GM21367 (cell line): ENCODE data around the gene SARS2.
A peak's percentile ranks its signal among the peaks of the same experiment; 100 is the strongest.

ENCODE experiments used
- ATAC-seq: cut with Tn5 transposase; IDR thresholded peaks from one replicate; pipeline ENCODE4 v1.9.1; 2021; ENCODE audit not compliant: unreplicated experiment

The SARS2 gene

DNA sequence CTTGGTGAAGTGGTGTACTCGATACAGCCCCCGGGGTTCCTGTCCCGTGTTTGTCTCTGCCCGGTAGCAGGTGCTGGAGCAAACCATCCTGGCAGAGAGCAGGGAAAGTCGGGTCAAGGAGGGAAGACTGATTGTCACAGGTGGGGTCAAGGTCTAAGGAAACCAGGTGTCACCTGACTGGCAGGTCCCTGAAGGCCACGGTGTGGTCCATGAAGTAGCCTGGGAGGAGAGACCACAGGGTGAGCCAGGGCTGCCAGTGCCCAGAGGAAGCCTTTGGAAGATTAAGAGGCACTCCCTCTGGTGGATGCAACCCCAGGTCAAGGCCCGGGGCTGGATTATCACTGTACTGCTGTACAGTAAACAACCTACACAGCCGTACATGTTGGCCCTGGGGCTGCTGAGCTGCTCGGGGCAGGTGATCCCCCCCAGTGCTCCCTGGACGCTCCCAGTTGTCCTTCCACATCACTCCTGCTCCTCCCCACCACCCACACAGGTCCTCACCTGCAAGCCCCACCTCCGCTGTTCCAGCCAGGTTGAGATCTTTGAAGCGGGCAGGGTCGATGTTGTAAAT is 12.6 kb downstream of the SARS2 start:
- no peak for ATAC-seq

GRCh38 chr19:38917516-38917915 is 13.0 kb downstream of the SARS2 start:
- no peak for ATAC-seq

DNA sequence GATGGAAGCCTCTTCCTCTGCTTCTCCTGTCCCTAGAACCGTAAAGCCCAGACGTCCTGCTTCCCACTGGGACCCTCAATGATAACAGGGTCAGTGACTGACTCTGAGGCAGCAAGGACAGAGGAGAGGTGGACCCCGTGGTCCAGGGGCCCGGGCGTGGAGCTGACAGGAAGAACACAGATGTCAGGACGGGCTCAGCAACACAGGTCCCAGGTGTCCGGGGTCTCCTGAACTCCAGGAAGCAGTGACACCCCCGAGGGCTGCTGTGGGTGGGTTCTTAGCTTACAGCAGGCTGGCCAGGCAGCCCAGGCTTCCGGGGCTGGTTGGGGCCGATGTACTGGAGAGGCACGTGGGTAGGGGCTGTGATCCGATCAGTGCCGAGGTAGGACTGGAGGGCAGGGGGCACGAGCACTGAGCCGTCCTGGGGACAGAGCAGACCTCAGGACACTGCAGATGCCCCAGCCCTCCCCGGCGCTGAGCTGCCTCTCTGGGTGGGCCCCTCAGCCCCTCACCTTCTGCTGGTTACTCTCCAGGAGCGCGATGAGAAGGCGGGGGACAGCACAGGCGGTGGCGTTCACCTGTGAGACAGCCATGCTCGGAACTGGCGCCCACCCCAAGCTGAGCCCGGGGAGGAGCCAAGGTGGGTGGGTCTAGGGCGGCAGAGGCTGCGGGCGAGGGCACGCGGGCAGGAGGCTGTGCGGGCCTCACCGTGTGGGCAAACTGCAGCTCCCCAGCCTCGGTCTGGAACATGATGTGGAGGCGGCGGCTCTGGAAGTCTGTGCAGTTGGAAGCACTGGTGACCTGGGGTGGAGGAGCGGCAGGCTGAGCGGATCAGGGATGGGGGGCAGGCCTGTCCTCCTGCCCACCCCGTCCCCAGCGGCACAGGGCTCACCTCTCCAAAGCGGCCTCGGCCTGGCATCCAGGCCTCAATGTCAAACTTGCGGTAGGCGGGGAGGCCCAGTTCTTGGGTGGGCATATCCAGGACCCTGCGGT is 14.9 kb downstream of the SARS2 start:
- no peak for ATAC-seq

DNA sequence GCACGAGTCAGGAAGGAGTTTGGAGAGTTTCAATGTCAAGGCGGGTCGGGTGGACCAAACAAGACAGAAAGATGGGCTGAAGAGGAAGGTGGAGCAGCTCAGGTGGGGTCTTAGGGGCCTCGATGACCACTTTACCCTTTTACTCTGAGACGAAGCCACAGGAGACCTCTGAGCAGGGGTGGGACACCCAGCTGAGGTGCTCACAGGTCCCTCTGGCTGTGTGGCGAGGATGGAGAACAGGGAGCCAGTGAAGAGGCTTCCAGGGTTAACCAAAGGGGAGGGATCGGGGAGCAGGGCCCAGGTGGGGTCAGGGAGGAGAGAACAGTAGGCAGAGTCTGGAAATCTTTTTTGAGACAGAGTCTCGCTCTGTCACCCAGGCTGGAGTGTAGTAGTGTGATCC is 16.6 kb downstream of the SARS2 start:
- no peak for ATAC-seq

GRCh38 chr19:38912600-38913514 is 17.7 kb downstream of the SARS2 start:
- ATAC-seq, result no peak

DNA sequence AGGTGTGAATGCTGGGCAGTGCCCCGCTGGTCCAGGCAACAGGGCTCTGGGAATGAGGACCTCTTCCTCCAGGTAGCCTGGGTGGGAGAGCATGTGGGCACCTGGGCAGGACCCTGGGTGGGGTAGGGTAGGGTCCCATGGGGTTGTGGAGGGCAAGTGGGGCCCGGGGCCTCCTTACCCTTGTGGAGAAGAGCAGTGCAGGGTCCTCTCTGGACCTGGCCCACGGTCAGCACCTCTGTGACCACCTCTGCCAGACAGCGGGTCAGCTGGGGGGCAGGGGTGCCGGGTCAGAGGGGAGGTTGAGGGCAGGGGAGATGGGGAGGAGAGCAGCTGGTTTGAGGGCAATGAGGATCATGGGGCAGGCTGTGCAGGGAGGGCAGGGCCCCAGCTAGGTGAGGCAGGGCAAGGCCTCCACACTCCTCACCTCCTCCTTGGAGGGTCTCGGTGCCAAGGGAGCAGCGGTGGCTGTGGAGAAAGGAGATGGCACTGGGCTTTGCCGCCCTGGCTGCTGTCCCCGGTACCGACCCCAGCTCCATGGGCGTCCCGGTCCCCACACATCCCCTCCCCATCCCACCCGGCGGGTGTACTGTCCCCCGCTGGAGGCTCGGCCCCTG is 19.1 kb downstream of the SARS2 start:
- ATAC-seq, result no peak

DNA sequence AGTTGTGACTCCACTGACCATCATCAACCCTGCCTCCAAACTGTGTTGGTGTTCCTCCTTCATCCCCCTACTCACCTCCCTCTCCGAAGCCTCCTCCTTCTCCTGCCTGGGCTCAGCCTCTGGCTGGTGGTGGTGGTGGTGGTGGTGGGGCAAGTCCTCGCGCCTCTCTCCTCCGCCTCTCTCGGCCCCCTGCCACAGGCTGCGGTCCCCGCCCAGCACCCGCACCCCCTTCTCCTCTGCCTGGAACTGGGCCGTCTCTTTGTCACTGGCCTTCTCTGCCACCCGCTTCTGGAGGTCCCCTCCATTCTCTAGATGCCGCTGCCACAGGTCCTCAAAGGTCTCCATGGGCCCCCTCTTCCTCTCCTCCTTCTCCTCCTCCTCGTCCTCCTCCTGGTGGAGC is 20.1 kb downstream of the SARS2 start:
- no peak for ATAC-seq

- ATAC-seq, result no peak
These were observed 21.7 kb downstream of the SARS2 start for GRCh38 chr19:38908911-38909310.

GRCh38 chr19:38907670-38908069 is 22.9 kb downstream of the SARS2 start:
- ATAC-seq, result no peak

DNA sequence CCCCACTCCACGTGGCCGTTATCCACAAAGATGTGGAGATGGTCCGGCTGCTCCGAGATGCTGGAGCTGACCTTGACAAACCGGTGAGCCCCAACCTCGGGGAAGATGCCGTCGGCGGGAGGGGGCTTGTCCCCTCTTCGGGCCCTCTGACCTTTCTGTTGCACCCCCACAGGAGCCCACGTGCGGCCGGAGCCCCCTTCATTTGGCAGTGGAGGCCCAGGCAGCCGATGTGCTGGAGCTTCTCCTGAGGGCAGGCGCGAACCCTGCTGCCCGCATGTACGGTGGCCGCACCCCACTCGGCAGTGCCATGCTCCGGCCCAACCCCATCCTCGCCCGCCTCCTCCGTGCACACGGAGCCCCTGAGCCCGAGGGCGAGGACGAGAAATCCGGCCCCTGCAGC is 23.3 kb downstream of the SARS2 start:
- no peak for ATAC-seq

DNA sequence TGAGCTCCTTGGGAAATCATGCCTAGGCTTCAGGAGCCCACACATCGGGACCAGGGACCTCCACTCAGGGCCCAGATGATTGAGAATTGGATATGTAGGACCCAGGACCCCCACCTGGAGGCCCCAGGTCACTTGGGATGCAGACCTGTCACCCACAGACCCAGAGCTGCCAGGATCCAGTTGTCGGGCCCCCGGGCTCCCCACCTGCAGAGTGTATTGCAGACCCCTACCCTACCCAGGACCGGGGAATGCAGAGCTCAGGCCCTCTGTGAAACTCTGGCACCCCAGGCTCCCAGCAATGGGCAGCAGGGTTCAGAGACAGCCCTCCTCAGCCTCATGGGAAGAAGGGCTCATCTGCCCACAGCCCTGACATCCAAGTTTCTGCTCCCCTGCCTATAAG is 24.9 kb downstream of the SARS2 start:
- no peak for ATAC-seq

- ATAC-seq, result no peak
These were observed 25.7 kb downstream of the SARS2 start for GRCh38 chr19:38904581-38905539.

DNA sequence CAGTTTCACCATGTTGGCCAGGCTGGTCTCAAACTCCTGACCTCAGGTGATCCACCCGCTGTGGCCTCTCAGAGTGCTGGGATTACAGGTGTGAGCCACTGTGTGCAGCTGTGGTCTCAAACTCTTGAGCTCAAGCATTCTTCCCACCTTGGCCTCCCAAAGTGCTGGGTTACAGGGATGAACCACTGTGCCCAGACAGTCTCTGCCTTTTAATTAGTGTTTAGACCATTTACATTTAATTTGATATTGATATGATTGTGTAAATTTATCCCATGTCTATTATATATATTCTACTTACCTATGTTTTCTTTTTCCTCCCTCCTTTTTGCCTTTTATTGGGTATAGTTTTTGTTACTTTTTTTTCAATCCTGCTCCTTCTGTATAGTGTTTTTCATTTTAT is 28.9 kb downstream of the SARS2 start:
- no peak for ATAC-seq

DNA sequence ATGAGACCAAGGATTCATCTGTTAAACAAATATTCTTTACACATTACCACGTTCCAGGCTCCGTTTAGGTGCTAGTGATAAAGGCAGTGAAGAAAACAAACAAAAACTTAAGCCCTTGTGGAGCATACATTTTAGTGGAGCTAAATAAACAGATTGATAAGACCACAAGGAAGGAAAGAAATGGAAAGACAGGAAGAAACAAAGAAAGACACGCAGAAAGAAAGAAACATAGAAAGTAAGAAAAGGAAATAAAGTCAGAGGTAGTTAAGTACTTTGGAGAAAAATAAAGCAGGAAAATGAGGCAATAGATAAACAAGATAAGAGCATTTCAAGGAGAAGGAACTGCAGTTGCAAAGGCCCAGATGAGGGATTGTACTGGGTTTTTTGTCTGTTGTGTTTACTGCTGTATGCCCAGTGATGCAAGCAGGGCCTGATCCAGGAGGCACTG is 29.8 kb downstream of the SARS2 start:
- ATAC-seq, result no peak

DNA sequence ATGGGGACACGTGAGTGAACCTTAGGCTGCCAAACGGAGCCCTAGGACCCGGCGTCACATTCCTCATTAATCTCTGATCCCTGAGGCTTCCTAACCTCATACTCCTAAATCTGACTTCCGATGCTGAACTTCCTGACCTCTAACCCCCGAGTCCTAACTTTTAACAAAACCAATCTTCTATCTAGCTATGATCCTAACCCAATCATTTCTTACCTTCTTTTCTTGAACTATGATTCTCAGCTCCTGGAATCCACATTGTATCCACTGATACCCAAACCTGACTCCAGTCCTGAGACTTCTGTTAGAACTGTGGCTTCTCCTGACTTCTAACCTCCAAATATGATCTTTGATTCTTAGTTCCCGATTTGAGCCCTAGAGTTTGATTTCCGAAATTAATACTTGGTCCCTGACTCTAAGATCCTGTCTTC is 30.3 kb downstream of the SARS2 start:
- no peak for ATAC-seq

- peak; percentile 89 for ATAC-seq
These were observed 30.9 kb downstream of the SARS2 start, which contains the start of the genes NFKBIB and SIRT2 for GRCh38 chr19:38899447-38900201. NFKBIB (plus strand) TSS chr19:38899969; CDS start chr19:38900033, 64 bp downstream. SIRT2 (minus strand) TSS chr19:38899618; CDS start chr19:38899521, 97 bp downstream.

DNA sequence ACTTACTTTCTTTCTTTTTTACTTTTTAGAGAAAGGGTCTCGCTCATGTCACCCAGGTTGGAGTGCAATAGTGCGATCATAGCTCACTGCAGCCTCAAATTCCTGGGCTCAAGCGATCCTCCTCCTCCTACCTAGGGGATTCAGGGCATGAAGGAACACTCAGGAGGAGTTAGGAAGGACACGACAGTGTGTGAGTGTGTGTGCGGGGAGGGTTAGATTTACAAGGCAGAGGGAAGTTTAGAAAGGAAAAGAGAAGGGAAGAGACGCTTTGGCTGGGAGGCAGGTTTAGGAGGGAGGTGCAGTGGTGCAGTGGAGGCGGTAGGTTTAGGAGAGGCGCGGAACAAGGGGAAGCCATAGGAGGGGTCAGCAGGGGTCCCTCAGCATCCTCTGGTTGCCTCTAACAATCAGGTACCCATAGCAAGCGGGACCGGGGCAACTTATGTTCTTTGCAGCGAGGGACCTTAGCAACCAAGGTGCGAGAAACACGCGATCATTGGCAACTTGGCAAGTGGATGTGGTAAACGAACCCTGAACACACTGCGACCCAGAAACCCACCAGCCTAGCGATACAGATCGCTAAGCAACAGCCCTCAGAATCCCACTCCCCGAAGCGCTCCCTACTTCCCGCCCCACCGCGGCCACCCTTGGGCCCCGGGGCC is 31.6 kb downstream of the SARS2 start:
- no peak for ATAC-seq

GRCh38 chr19:38894968-38895367 is 35.6 kb downstream of the SARS2 start:
- ATAC-seq, result no peak
